Neural cell (in vitro differentiated cells): Measurements from ENCODE around the gene KIF1B.

Experiments
- EZH2 ChIP-seq: fragments of 200-600, 300-800 bp; shearing (Covaris generic), sonication (generic); IDR thresholded peaks from 2 replicates; pipeline ENCODE4 v1.6.1; 2014; ENCODE audit warnings: antibody characterized with exemption, low read length, borderline replicate concordance, mild to moderate bottlenecking; ENCODE audit not compliant: insufficient read depth, poor library complexity, severe bottlenecking
- POLR2AphosphoS5 ChIP-seq: IDR thresholded peaks from 2 replicates; pipeline ENCODE4 v1.6.1; 2012
- RAD21 ChIP-seq: fragments of 450-650 bp; conservative IDR thresholded peaks from 2 replicates; pipeline ENCODE4 v1.6.1; 2014; ENCODE audit warnings: antibody characterized with exemption, mild to moderate bottlenecking, moderate library complexity
- SMC3 ChIP-seq: fragments of 450-650 bp; conservative IDR thresholded peaks from 2 replicates; pipeline ENCODE4 v1.6.1; 2014; ENCODE audit warnings: antibody characterized with exemption, mild to moderate bottlenecking, moderate library complexity; ENCODE audit not compliant: poor library complexity
- TAF1 ChIP-seq: IDR thresholded peaks from 2 replicates; pipeline ENCODE4 v1.6.1; 2012; ENCODE audit warnings: low read depth
- TF ChIP-seq, protein P1 (sequence below): IDR thresholded peaks from 2 replicates; pipeline ENCODE4 v1.6.1; 2012; ENCODE audit warnings: borderline replicate concordance
- TF ChIP-seq, protein P2 (sequence below): fragments of 450-650 bp; IDR thresholded peaks from 2 replicates; pipeline ENCODE4 v1.5.1; 2014; ENCODE audit warnings: antibody characterized with exemption, mild to moderate bottlenecking, moderate library complexity; ENCODE audit not compliant: poor library complexity, severe bottlenecking

DNA sequence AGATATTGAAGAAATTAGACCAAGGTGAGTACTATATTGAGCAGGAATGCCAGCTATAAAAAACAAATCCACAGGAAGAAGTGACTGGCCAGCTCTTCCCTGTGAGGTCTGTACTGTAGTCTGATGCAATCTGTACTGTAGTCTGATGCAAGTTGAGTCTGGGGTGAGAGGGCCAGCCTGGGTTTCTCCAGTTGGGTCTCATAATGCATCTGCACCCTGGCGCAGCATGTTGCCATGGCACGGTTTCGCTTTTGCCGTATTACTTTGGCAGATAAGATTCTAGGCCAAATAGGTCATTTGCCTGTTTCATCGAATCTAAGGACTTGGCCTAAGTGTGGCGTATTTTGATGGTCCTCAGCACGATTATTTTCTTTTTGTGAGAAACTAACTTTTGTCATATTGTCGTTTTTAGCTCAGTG, 164.1 kb downstream of the KIF1B start:
- TF ChIP-seq, protein P1, sequence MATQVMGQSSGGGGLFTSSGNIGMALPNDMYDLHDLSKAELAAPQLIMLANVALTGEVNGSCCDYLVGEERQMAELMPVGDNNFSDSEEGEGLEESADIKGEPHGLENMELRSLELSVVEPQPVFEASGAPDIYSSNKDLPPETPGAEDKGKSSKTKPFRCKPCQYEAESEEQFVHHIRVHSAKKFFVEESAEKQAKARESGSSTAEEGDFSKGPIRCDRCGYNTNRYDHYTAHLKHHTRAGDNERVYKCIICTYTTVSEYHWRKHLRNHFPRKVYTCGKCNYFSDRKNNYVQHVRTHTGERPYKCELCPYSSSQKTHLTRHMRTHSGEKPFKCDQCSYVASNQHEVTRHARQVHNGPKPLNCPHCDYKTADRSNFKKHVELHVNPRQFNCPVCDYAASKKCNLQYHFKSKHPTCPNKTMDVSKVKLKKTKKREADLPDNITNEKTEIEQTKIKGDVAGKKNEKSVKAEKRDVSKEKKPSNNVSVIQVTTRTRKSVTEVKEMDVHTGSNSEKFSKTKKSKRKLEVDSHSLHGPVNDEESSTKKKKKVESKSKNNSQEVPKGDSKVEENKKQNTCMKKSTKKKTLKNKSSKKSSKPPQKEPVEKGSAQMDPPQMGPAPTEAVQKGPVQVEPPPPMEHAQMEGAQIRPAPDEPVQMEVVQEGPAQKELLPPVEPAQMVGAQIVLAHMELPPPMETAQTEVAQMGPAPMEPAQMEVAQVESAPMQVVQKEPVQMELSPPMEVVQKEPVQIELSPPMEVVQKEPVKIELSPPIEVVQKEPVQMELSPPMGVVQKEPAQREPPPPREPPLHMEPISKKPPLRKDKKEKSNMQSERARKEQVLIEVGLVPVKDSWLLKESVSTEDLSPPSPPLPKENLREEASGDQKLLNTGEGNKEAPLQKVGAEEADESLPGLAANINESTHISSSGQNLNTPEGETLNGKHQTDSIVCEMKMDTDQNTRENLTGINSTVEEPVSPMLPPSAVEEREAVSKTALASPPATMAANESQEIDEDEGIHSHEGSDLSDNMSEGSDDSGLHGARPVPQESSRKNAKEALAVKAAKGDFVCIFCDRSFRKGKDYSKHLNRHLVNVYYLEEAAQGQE, result no peak
- TF ChIP-seq POLR2AphosphoS5 (no peak), TAF1 (no peak), EZH2 (no peak), RAD21 (no peak), SMC3 (no peak)
- TF ChIP-seq, protein P2, sequence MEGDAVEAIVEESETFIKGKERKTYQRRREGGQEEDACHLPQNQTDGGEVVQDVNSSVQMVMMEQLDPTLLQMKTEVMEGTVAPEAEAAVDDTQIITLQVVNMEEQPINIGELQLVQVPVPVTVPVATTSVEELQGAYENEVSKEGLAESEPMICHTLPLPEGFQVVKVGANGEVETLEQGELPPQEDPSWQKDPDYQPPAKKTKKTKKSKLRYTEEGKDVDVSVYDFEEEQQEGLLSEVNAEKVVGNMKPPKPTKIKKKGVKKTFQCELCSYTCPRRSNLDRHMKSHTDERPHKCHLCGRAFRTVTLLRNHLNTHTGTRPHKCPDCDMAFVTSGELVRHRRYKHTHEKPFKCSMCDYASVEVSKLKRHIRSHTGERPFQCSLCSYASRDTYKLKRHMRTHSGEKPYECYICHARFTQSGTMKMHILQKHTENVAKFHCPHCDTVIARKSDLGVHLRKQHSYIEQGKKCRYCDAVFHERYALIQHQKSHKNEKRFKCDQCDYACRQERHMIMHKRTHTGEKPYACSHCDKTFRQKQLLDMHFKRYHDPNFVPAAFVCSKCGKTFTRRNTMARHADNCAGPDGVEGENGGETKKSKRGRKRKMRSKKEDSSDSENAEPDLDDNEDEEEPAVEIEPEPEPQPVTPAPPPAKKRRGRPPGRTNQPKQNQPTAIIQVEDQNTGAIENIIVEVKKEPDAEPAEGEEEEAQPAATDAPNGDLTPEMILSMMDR, result no peak
